Melanocyte of skin (primary cell): ENCODE results near the gene SPRN. TPM values are rescaled to one million over a fixed set of nuclear protein-coding genes. Genes with fewer than 3 reads are reported as not detected.

Experiments used
- small RNA-seq, 2 donors: library from RNA; depleted of rRNA; stranded (forward); fragments of <200 nt; gene quantifications; one replicate each; pipeline ENCODE3, GENCODE V24; 2012
- total RNA-seq, 2 donors: library from RNA; depleted of rRNA; stranded (reverse); fragments of >200 nt; gene quantifications; 2 replicates each; pipeline ENCODE4 v1.2.3, GENCODE V29; 2012

The SPRN gene
- under 1 TPM in 1 of 2 donors, not detected in 1; under 0.01 TPM for total RNA-seq

GRCh38 chr10:133424601-133425000, at the start of gene SPRN:
Gene SPRN, minus strand, starts transcription at chr10:133424625. Its CDS starts 944 bp downstream, at chr10:133423681.

GRCh38 chr10:133453516-133454203, 29.2 kb upstream of the SPRN start, which contains the start of gene SCART1:
Gene SCART1, plus strand, starts transcription at chr10:133453945. Its CDS starts 53 bp downstream, at chr10:133453998.

GRCh38 chr10:133394064-133394663, 30.3 kb downstream of the SPRN start, which contains the start of gene MTG1:
Gene MTG1, plus strand, starts transcription at chr10:133394157. Its CDS starts 64 bp downstream, at chr10:133394221.

GRCh38 chr10:133379152-133379800, 45.1 kb downstream of the SPRN start, which contains the start of gene PAOX:
Gene PAOX, plus strand, starts transcription at chr10:133379262. Its CDS starts 55 bp downstream, at chr10:133379317.

GRCh38 chr10:133373174-133374090, 51.0 kb downstream of the SPRN start, which contains the start of gene ECHS1:
Gene ECHS1, minus strand, starts transcription at chr10:133373354. Its CDS starts 21 bp downstream, at chr10:133373333.

Small RNAs within 50 kb of the gene (small RNA-seq; reads per million reads assigned to genes)
- gene AL360181.4 (0 reads per million in 2 donors), gene MIR3944 (0 to 0.34 reads per million in 2 donors)

Other genes with a start within 250 kb of the SPRN start
- not detected for gene UTF1, start 194.4 kb downstream of the SPRN start, total RNA-seq
- gene VENTX, start 186.8 kb downstream of the SPRN start, total RNA-seq, result not detected
- gene ADAM8, start 147.8 kb downstream of the SPRN start, total RNA-seq, result 1 to 10 TPM in 1 of 2 donors, under 1 TPM in 1; 0.33 to 1.0 TPM
- 10 to 100 TPM; 54.3 to 55.1 TPM for gene TUBGCP2, start 115.8 kb downstream of the SPRN start, total RNA-seq
- 10 to 100 TPM; 26.8 to 35.6 TPM for gene ZNF511, start 115.7 kb downstream of the SPRN start, total RNA-seq
- gene CALY, start 87.7 kb downstream of the SPRN start, total RNA-seq, result not detected
- gene PRAP1, start 77.3 kb downstream of the SPRN start, total RNA-seq, result not detected
- gene FUOM, start 66.6 kb downstream of the SPRN start, total RNA-seq, result 10 to 100 TPM; 14.8 to 15.3 TPM
- 10 to 100 TPM; 63.3 to 65.4 TPM for gene ECHS1, start 51.3 kb downstream of the SPRN start, total RNA-seq
- gene PAOX, start 45.4 kb downstream of the SPRN start, total RNA-seq, result 1 to 10 TPM; 2.3 to 6.2 TPM
- gene MTG1, start 30.5 kb downstream of the SPRN start, total RNA-seq, result 10 to 100 TPM; 32.6 to 33.4 TPM
- gene SCART1, start 29.3 kb upstream of the SPRN start, total RNA-seq, result 1 to 10 TPM; 1.0 to 2.0 TPM
- under 1 TPM in 1 of 2 donors, not detected in 1; 0.69 TPM for gene CYP2E1, start 102.7 kb upstream of the SPRN start, total RNA-seq
- not detected for gene SYCE1, start 141.0 kb upstream of the SPRN start, total RNA-seq
- not detected for gene FRG2B, start 202.2 kb upstream of the SPRN start, total RNA-seq